Testis (tissue), 2 donors: Measurements from ENCODE around the gene AMIGO1.

ENCODE experiments used
- CTCF ChIP-seq, 3 experiments: fragments of 450-650 bp in 2 of 3; fragments of 200-600 bp in 1 of 3; sonication (generic) in 1 of 3; IDR thresholded peaks; one replicate each; pipeline ENCODE4 v1.5.1; 2016 to 2019; ENCODE audit warnings: antibody characterized with exemption in 3 of 3, mild to moderate bottlenecking in 2 of 3, moderate library complexity in 1 of 3
- POLR2A ChIP-seq: fragments of 450-650 bp; IDR thresholded peaks from one replicate; pipeline ENCODE4 v1.6.1; 2017; ENCODE audit warnings: antibody characterized with exemption, mild to moderate bottlenecking, moderate library complexity

GRCh38 chr1:109476825-109477224 is 32.7 kb downstream of the AMIGO1 start:
- TF ChIP-seq CTCF (IDR thresholded peaks at IDR 0.05) (no peak), POLR2A (no peak)
